Testis (tissue), 5 donors: ENCODE results near the gene MMP26. TPM values are rescaled to one million over a fixed set of nuclear protein-coding genes. Genes with fewer than 3 reads are reported as not detected.

Experiments used
- DNase-seq: peaks from one replicate; pipeline ENCODE4 v3.0.0-alpha.2; 2019
- H3K27ac ChIP-seq, 2 donors: fragments of 200-600 bp; sonication (generic); one replicate each; pipeline ENCODE4 v1.5.1; 2019
- H3K27me3 ChIP-seq: fragments of 200-600 bp; sonication (generic); one replicate; pipeline ENCODE4 v1.5.1; 2019
- H3K36me3 ChIP-seq: fragments of 200-600 bp; sonication (generic); one replicate; pipeline ENCODE4 v1.5.1; 2017; ENCODE audit warnings: low read depth; ENCODE audit errors: missing control alignments
- H3K4me1 ChIP-seq: fragments of 200-600 bp; sonication (generic); one replicate; pipeline ENCODE4 v1.5.1; 2019
- H3K4me3 ChIP-seq, 2 donors: fragments of 200-600 bp; sonication (generic); one replicate each; pipeline ENCODE4 v1.5.1; 2017 to 2019
- H3K9me3 ChIP-seq: fragments of 200-600 bp; sonication (generic); one replicate; pipeline ENCODE4 v1.5.1; 2017
- CTCF ChIP-seq, 3 experiments: fragments of 450-650 bp in 2 of 3; fragments of 200-600 bp in 1 of 3; sonication (generic) in 1 of 3; IDR thresholded peaks; one replicate each; pipeline ENCODE4 v1.5.1; 2016 to 2019; ENCODE audit warnings: antibody characterized with exemption in 3 of 3, mild to moderate bottlenecking in 2 of 3, moderate library complexity in 1 of 3
- POLR2A ChIP-seq: fragments of 450-650 bp; IDR thresholded peaks from one replicate; pipeline ENCODE4 v1.6.1; 2017; ENCODE audit warnings: antibody characterized with exemption, mild to moderate bottlenecking, moderate library complexity
- WGBS, 2 donors: methylation state at CpG; one replicate each; pipeline ENCODE4 v1.1.5; 2018; 5-methylcytosine and 5-hydroxymethylcytosine counted together
- intact Hi-C: fragments of 100-400 bp; cut with DNase I; formaldehyde crosslinking; loops from one replicate; pipeline ENCODE4 v1.15.1; 2023; ENCODE audit warnings: low total_unique reads
- long read RNA-seq, 2 donors: transcript quantifications; one replicate each; lab custom pipeline, GENCODE V29; 2026
- polyA plus RNA-seq: library from polyadenylated mRNA; stranded (reverse); fragments of 350-450 nt; fragmentation: Illumina TruSeq; extraction: RNeasy Lipid Tissue Mini Kit (QIAGEN cat#74804); gene quantifications from one replicate; pipeline ENCODE4 v1.2.3, GENCODE V29; 2014; ENCODE audit warnings: low read depth, low replicate concordance; ENCODE audit not compliant: insufficient read depth
- total RNA-seq, 2 donors: library from RNA; depleted of rRNA; stranded (reverse); fragments of >200 nt; gene quantifications; one replicate each; pipeline ENCODE4 v1.2.3, GENCODE V29; 2016

The MMP26 gene
- total RNA-seq, result under 1 TPM in 1 of 2 donors, not detected in 1; 0.55 TPM
- 1.1 TPM for polyA plus RNA-seq
- long read RNA-seq, donor 1, result 0 reads
- long read RNA-seq, donor 2, result 0 reads

GRCh38 chr11:4704054-4704789 lies at the start of gene MMP26:
MMP26 (plus strand) TSS chr11:4704784.
- Histone ChIP-seq H3K9me3 (no peaks in the 10 kb centered on the region), H3K27ac (no peak within 1 kb of the TSS), H3K4me3 (no peak within 1 kb of the TSS), H3K36me3 (no peaks in the 10 kb centered on the region), H3K27me3 (no peaks in the 10 kb centered on the region), H3K4me1 (no peaks in the 10 kb centered on the region)
- no peak for DNase-seq
- intact Hi-C loops, result no loop called here
- WGBS, 2 donors, result 39 to 45% methylated on average over 5 of the region's 5 CpGs
- no peak for TF ChIP-seq CTCF (IDR thresholded peaks at IDR 0.05)
- no peak for TF ChIP-seq POLR2A

GRCh38 chr11:4658629-4659445 lies 45.7 kb upstream of the MMP26 start:
- no peak overlapping the region for H3K27ac ChIP-seq
- no peak for TF ChIP-seq CTCF (IDR thresholded peaks at IDR 0.05)
- TF ChIP-seq POLR2A, result no peak
- H3K9me3 ChIP-seq, result no peaks in the 10 kb centered on the region
- no peak for DNase-seq
- intact Hi-C loops, result no loop called here
- H3K36me3 ChIP-seq, result no peaks in the 10 kb centered on the region
- no peaks in the 10 kb centered on the region for H3K27me3 ChIP-seq
- peaks cover 8% of the 10 kb centered on the region for H3K4me1 ChIP-seq
- WGBS, 2 donors, result 35 to 50% methylated on average over 5 of the region's 5 CpGs
- H3K4me3 ChIP-seq, result no peak overlapping the region

GRCh38 chr11:4662876-4663275 lies 41.7 kb upstream of the MMP26 start:
- Histone ChIP-seq H3K27ac (no peak overlapping the region), H3K27me3 (no peaks in the 10 kb centered on the region), H3K9me3 (no peaks in the 10 kb centered on the region), H3K4me3 (no peak overlapping the region), H3K36me3 (no peaks in the 10 kb centered on the region), H3K4me1 (peaks cover 8% of the 10 kb centered on the region)
- 93 to 98% methylated on average over 6 of the region's 6 CpGs for WGBS, 2 donors
- TF ChIP-seq CTCF (IDR thresholded peaks at IDR 0.05) (no peak), POLR2A (no peak)
- intact Hi-C loops, result no loop called here
- no peak for DNase-seq

- 89 to 92% methylated on average over 3 of the region's 3 CpGs for WGBS, 2 donors
- TF ChIP-seq POLR2A (no peak), CTCF (IDR thresholded peaks at IDR 0.05) (no peak)
- intact Hi-C loops, result no loop called here
- no peak for DNase-seq
- Histone ChIP-seq H3K27ac (no peak overlapping the region), H3K27me3 (no peaks in the 10 kb centered on the region), H3K9me3 (no peaks in the 10 kb centered on the region), H3K4me3 (no peak overlapping the region), H3K4me1 (no peaks in the 10 kb centered on the region), H3K36me3 (no peaks in the 10 kb centered on the region)
Measured at GRCh38 chr11:4664183-4664582, 40.4 kb upstream of the MMP26 start.
